HCT116 (cell line): ENCODE data around the gene KTN1. TPM values are rescaled to one million over a fixed set of nuclear protein-coding genes. Genes with fewer than 3 reads are reported as not detected.

Experiments used
- ATAC-seq: fragments of 200-7000 bp; cut with Tn5 transposase; 2 replicates; pipeline ENCODE4 v1.9.1; 2020; ENCODE audit warnings: mild to moderate bottlenecking, moderate library complexity
- BruUV-seq: library from RNA; stranded (reverse); fragments of 400-500 nt; replicated peaks from 2 replicates; lab custom pipeline; 2021; lab: Mats Ljungman, UMichigan
- CTCF ChIA-PET: fragments of 300-600 bp; sonication (Branson Sonifier 250); formaldehyde crosslinking; loops from one replicate; lab custom pipeline; 2021; ENCODE audit warnings: antibody characterized with exemption; lab: Charles Lee
- POLR2A ChIA-PET: fragments of 300-600, 350-600 bp; sonication (Branson Sonifier 250); formaldehyde crosslinking; loops from one replicate; lab custom pipeline; 2021; ENCODE audit warnings: antibody characterized with exemption; lab: Charles Lee
- RAD21 ChIA-PET, 2 experiments: fragments of 300-600 bp; sonication (Branson Sonifier 250); formaldehyde crosslinking; loops; one replicate each; lab custom pipeline; 2023; ENCODE audit warnings: low total read pairs in 2 of 2; ENCODE audit not compliant: uncharacterized antibody in 2 of 2, unreplicated experiment in 2 of 2, low non-redundant PET in 1 of 2; lab: Charles Lee
- DNase-seq: peaks from one replicate; pipeline ENCODE4 v3.0.0-alpha.2; 2010; ENCODE audit warnings: low read depth, low spot score
- H2AFZ ChIP-seq: fragments of 200-600 bp; shearing (Covaris generic), sonication (generic); 2 replicates; pipeline ENCODE4 v1.6.1; 2017; ENCODE audit warnings: low read depth, mixed run types, mixed read lengths, antibody characterized with exemption, low read length; ENCODE audit not compliant: poor library complexity, severe bottlenecking
- H3K27ac ChIP-seq: 2 replicates; pipeline ENCODE4 v1.5.1; 2012; ENCODE audit warnings: low read depth, low read length
- H3K27me3 ChIP-seq: fragments of 200-600 bp; sonication (generic); 2 replicates; pipeline ENCODE4 v1.6.1; 2016; ENCODE audit warnings: mixed run types, low read length, mixed read lengths; ENCODE audit not compliant: insufficient read depth
- H3K36me3 ChIP-seq, 2 experiments: fragments of 200-500 bp in 1 of 2; fragments of 200-600 bp in 1 of 2; sonication (Bioruptor generic) in 1 of 2; sonication (generic) in 1 of 2; 2 replicates each; pipeline versions ENCODE4 v1.5.1 to v1.6.1; 2014 to 2016; ENCODE audit warnings: low read length in 2 of 2, inconsistent platforms in 1 of 2, mixed read lengths in 1 of 2, mixed run types in 1 of 2; ENCODE audit not compliant: insufficient read depth in 2 of 2, control insufficient read depth in 1 of 2
- H3K4me1 ChIP-seq, 2 experiments: fragments of 200-600 bp in 1 of 2; sonication (generic) in 1 of 2; 2 replicates each; pipeline versions ENCODE4 v1.5.1 to v1.6.1; 2012 to 2017; ENCODE audit warnings: low read length in 2 of 2, inconsistent platforms in 1 of 2, mild to moderate bottlenecking in 1 of 2, mixed read lengths in 1 of 2, mixed run types in 1 of 2, moderate library complexity in 1 of 2; ENCODE audit not compliant: insufficient read depth in 2 of 2, control insufficient read depth in 1 of 2
- H3K4me2 ChIP-seq: fragments of 200-600 bp; sonication (generic); 2 replicates; pipeline ENCODE4 v1.6.1; 2017; ENCODE audit warnings: mixed run types, low read length, mixed read lengths
- H3K4me3 ChIP-seq, 2 experiments: fragments of 200-600 bp in 1 of 2; sonication (generic) in 1 of 2; replicated peaks in 1 of 2; 2 replicates each; pipeline ENCODE4 v1.5.1; 2011 to 2016; ENCODE audit warnings: low read length in 2 of 2, control low read depth in 1 of 2, low read depth in 1 of 2, mild to moderate bottlenecking in 1 of 2, mixed read lengths in 1 of 2, mixed run types in 1 of 2
- H3K79me2 ChIP-seq: fragments of 200-600 bp; sonication (generic); 2 replicates; pipeline ENCODE4 v1.6.1; 2017; ENCODE audit warnings: mild to moderate bottlenecking, mixed run types, low read length, moderate library complexity, mixed read lengths; ENCODE audit not compliant: insufficient read depth
- H3K9ac ChIP-seq: fragments of 200-600 bp; sonication (generic); 2 replicates; pipeline ENCODE4 v1.6.1; 2016; ENCODE audit warnings: low read length, mixed read lengths
- H3K9me2 ChIP-seq: fragments of 200-600 bp; sonication (generic), shearing (Covaris generic); 2 replicates; pipeline ENCODE4 v1.6.1; 2017; ENCODE audit warnings: mixed run types, mild to moderate bottlenecking, moderate library complexity; ENCODE audit not compliant: insufficient read depth
- H3K9me3 ChIP-seq, 2 experiments: fragments of 200-500 bp in 1 of 2; fragments of 200-600 bp in 1 of 2; sonication (Bioruptor generic) in 1 of 2; sonication (generic) in 1 of 2; 2 replicates each; pipeline ENCODE4 v1.6.1; 2014 to 2017; ENCODE audit warnings: low read length in 2 of 2, mixed read lengths in 2 of 2, inconsistent platforms in 1 of 2, low read depth in 1 of 2, mild to moderate bottlenecking in 1 of 2, mixed run types in 1 of 2, moderate library complexity in 1 of 2; ENCODE audit not compliant: control insufficient read depth in 1 of 2, insufficient read depth in 1 of 2
- H4K20me1 ChIP-seq: fragments of 200-600 bp; sonication (generic), shearing (Covaris generic); 2 replicates; pipeline ENCODE4 v1.6.1; 2017; ENCODE audit warnings: mixed run types, mild to moderate bottlenecking, moderate library complexity; ENCODE audit not compliant: insufficient read depth
- CEBPB ChIP-seq: IDR thresholded peaks from 2 replicates; pipeline ENCODE4 v1.6.1; 2012; ENCODE audit warnings: low read depth
- EGR1 ChIP-seq: IDR thresholded peaks from 2 replicates; pipeline ENCODE4 v1.6.1; 2012; ENCODE audit warnings: low read depth
- ELF1 ChIP-seq: IDR thresholded peaks from 2 replicates; pipeline ENCODE4 v1.6.1; 2012; ENCODE audit warnings: low read depth, borderline replicate concordance
- FOSL1 ChIP-seq: IDR thresholded peaks from 2 replicates; pipeline ENCODE4 v1.6.1; 2012; ENCODE audit warnings: low read depth
- JUND ChIP-seq: IDR thresholded peaks from 2 replicates; pipeline ENCODE4 v1.6.1; 2012
- POLR2AphosphoS5 ChIP-seq: IDR thresholded peaks from 2 replicates; pipeline ENCODE4 v1.6.1; 2011; ENCODE audit warnings: mild to moderate bottlenecking, low read depth, low read length, moderate library complexity
- RAD21 ChIP-seq: IDR thresholded peaks from 2 replicates; pipeline ENCODE4 v1.6.1; 2012; ENCODE audit warnings: low read depth, mild to moderate bottlenecking
- SIN3A ChIP-seq: IDR thresholded peaks from 2 replicates; pipeline ENCODE4 v1.6.1; 2012; ENCODE audit warnings: low read depth
- SRF ChIP-seq: IDR thresholded peaks from 2 replicates; pipeline ENCODE4 v1.6.1; 2012; ENCODE audit warnings: low read depth
- TCF7L2 ChIP-seq: IDR thresholded peaks from 2 replicates; pipeline ENCODE4 v1.7.0; 2011; ENCODE audit warnings: borderline replicate concordance, inconsistent platforms; ENCODE audit not compliant: insufficient read depth, insufficient read length; ENCODE audit errors: extremely low read depth
- ZFX ChIP-seq: fragments of 450-650 bp; IDR thresholded peaks from 2 replicates; pipeline ENCODE4 v1.6.1; 2017
- ZNF274 ChIP-seq: fragments of 200-500 bp; sonication (Bioruptor generic); IDR thresholded peaks from 2 replicates; pipeline ENCODE4 v1.6.1; 2014; ENCODE audit warnings: mild to moderate bottlenecking, low read depth, low read length, inconsistent platforms
- intact Hi-C: fragments of 100-400 bp; cut with micrococcal nuclease; formaldehyde crosslinking; loops from 2 replicates; pipeline ENCODE4 v1.10.0; 2022
- total RNA-seq: library from RNA; stranded (reverse); gene quantifications from one replicate; pipeline ENCODE4 v1.2.1, GENCODE V29; 2021; ENCODE audit not compliant: unreplicated experiment
- TF ChIP-seq, protein P1 (sequence below): IDR thresholded peaks from 2 replicates; pipeline ENCODE4 v1.6.1; 2012; ENCODE audit warnings: low read depth
- TF ChIP-seq, protein P2 (sequence below), 3 experiments: fragments of 200-600 bp in 1 of 3; sonication (generic) in 1 of 3; IDR thresholded peaks in 2 of 3; conservative IDR thresholded peaks in 1 of 3; 2 replicates each; pipeline ENCODE4 v1.5.1; 2012 to 2017; ENCODE audit warnings: low read depth in 2 of 3, low read length in 2 of 3, antibody characterized with exemption in 1 of 3, borderline replicate concordance in 1 of 3, control low read depth in 1 of 3, mild to moderate bottlenecking in 1 of 3, mixed read lengths in 1 of 3, mixed run types in 1 of 3, moderate library complexity in 1 of 3; ENCODE audit not compliant: insufficient read depth in 1 of 3

Gene KTN1
- total RNA-seq, 1 experiment from 2014 or later = 105 TPM

DNA sequence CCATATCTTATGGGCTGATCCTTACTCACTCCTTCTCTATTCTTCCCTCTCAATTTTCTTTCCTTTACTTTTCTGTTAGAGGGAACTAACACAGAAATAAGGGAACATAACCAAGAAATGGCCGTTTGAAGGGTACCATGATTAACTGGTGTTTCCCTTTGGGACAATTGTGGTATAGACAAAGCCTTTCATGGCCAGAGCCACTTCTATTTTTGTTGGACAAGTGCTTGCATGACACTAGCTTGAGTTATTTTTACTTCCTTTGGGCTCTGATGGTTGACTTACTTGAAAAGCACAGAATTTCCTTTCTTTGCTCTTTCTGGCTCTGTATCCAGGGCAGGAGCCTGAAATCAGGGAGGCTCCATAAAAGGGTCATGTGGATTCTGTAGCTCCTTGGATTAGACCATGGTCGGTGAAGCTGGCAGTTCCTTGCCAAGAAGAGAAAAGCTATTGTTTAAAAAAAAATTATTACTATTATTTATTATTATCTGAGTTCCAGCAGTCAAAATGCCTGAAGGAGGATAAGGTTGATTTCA is 130.6 kb downstream of the KTN1 start (continued):
- TF ChIP-seq, protein P1, sequence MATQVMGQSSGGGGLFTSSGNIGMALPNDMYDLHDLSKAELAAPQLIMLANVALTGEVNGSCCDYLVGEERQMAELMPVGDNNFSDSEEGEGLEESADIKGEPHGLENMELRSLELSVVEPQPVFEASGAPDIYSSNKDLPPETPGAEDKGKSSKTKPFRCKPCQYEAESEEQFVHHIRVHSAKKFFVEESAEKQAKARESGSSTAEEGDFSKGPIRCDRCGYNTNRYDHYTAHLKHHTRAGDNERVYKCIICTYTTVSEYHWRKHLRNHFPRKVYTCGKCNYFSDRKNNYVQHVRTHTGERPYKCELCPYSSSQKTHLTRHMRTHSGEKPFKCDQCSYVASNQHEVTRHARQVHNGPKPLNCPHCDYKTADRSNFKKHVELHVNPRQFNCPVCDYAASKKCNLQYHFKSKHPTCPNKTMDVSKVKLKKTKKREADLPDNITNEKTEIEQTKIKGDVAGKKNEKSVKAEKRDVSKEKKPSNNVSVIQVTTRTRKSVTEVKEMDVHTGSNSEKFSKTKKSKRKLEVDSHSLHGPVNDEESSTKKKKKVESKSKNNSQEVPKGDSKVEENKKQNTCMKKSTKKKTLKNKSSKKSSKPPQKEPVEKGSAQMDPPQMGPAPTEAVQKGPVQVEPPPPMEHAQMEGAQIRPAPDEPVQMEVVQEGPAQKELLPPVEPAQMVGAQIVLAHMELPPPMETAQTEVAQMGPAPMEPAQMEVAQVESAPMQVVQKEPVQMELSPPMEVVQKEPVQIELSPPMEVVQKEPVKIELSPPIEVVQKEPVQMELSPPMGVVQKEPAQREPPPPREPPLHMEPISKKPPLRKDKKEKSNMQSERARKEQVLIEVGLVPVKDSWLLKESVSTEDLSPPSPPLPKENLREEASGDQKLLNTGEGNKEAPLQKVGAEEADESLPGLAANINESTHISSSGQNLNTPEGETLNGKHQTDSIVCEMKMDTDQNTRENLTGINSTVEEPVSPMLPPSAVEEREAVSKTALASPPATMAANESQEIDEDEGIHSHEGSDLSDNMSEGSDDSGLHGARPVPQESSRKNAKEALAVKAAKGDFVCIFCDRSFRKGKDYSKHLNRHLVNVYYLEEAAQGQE = no peak

- Histone ChIP-seq H3K9ac (no peak overlapping the region), H3K79me2 (no peaks in the 10 kb centered on the region), H3K4me2 (no peak overlapping the region), H3K9me2 (no peaks in the 10 kb centered on the region), H3K9me3 (no peaks in the 10 kb centered on the region), H3K27me3 (no peaks in the 10 kb centered on the region)
- BruUV-seq = no TSS peak
- CTCF ChIA-PET = no interaction called here
- intact Hi-C loops = no loop called here
- DNase-seq = no peak
- TF ChIP-seq ZNF274 = no peak
- TF ChIP-seq, protein P2, sequence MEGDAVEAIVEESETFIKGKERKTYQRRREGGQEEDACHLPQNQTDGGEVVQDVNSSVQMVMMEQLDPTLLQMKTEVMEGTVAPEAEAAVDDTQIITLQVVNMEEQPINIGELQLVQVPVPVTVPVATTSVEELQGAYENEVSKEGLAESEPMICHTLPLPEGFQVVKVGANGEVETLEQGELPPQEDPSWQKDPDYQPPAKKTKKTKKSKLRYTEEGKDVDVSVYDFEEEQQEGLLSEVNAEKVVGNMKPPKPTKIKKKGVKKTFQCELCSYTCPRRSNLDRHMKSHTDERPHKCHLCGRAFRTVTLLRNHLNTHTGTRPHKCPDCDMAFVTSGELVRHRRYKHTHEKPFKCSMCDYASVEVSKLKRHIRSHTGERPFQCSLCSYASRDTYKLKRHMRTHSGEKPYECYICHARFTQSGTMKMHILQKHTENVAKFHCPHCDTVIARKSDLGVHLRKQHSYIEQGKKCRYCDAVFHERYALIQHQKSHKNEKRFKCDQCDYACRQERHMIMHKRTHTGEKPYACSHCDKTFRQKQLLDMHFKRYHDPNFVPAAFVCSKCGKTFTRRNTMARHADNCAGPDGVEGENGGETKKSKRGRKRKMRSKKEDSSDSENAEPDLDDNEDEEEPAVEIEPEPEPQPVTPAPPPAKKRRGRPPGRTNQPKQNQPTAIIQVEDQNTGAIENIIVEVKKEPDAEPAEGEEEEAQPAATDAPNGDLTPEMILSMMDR (IDR thresholded peaks at IDR 0.05 in 2 of 3, conservative IDR thresholded peaks at IDR 0.05 in 1 of 3; ENCODE audit: borderline replicate concordance in 1 of 3, insufficient read depth in 1 of 3, low read depth in 2 of 3, low read length in 2 of 3) = no peak
- no peak for TF ChIP-seq CEBPB
- no peak for TF ChIP-seq FOSL1
- TF ChIP-seq POLR2AphosphoS5 = no peak
- TF ChIP-seq SIN3A = no peak
- TF ChIP-seq RAD21 = no peak
- TF ChIP-seq ELF1 = no peak
- TF ChIP-seq EGR1 = no peak
- TF ChIP-seq JUND = no peak
- TF ChIP-seq SRF = no peak
- no peak for TF ChIP-seq ZFX
- no peak for TF ChIP-seq TCF7L2
- TF ChIP-seq, all 23 proteins: peak for 0
- no peak overlapping the region for H2AFZ ChIP-seq
- ChIA-PET RAD21 (no interaction called here), POLR2A (no interaction called here)
- H3K27ac ChIP-seq = no peak overlapping the region
- H3K4me1 ChIP-seq = no peaks in the 10 kb centered on the region
- ATAC-seq = no peak
- no peaks in the 10 kb centered on the region for H4K20me1 ChIP-seq
- H3K4me3 ChIP-seq = no peak overlapping the region
- no peaks in the 10 kb centered on the region for H3K36me3 ChIP-seq
Observed at GRCh38 chr14:55711175-55711811, 131.3 kb downstream of the KTN1 start.
